GM21786 (cell line): ENCODE measurements around the gene PRR7.
"Not testable (repeated sequence)": the region's sequence is repeated elsewhere in the genome, so short reads cannot be mapped to it uniquely, and the experiment has no call there.

Source experiments
- ATAC-seq: cut with Tn5 transposase; IDR thresholded peaks from one replicate; pipeline ENCODE4 v1.9.1; 2021; ENCODE audit not compliant: unreplicated experiment

Gene PRR7

GRCh38 chr5:177446200-177447065, at the start of gene PRR7:
PRR7 (plus strand) TSS chr5:177446814; CDS start chr5:177455068, 8,254 bp downstream.
- ATAC-seq: peak; percentile 52

GRCh38 chr5:177397875-177398390, 48.7 kb upstream of the PRR7 start:
- no peak for ATAC-seq

DNA sequence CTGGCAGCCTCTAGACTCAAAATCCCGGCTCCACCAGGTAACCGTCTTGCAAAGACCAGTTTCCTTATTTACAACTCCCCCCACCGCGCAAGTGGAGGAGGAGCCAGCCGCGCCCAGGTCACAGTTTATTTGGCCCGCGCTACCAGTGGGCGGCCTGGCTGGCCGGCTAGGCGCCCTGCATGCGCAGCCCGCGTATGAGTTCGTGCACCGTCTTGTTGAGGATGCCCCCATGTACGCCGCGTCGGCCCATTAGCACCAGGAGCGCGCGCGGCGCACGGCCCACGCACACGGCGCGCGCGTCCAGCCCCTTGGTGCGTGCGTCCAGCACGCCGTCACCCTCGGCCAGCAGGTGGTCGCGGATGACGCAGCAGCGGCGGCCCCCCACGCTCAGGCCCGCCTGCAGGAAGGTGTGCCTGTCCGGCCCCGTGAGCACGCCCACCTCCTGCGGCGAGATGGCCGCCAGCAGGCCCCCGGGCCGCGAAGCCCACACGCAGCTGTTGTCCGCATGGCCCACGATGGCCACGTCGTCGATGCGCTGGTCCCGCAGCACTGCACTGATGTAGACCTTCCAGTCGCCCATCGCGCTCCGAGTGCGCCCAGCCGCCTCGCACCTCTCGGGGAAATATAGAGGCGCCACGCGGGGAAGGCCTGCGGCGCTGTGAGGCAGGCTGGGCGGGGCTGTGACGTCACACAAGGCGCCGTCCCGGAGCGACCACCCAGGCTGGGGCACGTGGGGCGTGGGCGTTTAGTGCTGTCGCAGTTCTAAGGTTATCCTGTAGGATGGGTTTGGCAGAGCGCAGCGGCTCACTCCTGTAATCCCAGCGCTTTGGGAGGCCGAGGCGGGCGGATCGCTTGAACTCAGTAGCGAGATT, 46.4 kb upstream of the PRR7 start, which contains the start of gene PFN3:
Gene PFN3, minus strand, starts transcription at position 665 of the 872 bp plus-strand sequence. Its CDS starts 85 bp downstream, at position 580.
- no peak for ATAC-seq

- no peak for ATAC-seq
Measured at GRCh38 chr5:177402271-177403043, 44.2 kb upstream of the PRR7 start.

GRCh38 chr5:177403102-177403791, 43.4 kb upstream of the PRR7 start:
- peak; percentile 19 for ATAC-seq

DNA sequence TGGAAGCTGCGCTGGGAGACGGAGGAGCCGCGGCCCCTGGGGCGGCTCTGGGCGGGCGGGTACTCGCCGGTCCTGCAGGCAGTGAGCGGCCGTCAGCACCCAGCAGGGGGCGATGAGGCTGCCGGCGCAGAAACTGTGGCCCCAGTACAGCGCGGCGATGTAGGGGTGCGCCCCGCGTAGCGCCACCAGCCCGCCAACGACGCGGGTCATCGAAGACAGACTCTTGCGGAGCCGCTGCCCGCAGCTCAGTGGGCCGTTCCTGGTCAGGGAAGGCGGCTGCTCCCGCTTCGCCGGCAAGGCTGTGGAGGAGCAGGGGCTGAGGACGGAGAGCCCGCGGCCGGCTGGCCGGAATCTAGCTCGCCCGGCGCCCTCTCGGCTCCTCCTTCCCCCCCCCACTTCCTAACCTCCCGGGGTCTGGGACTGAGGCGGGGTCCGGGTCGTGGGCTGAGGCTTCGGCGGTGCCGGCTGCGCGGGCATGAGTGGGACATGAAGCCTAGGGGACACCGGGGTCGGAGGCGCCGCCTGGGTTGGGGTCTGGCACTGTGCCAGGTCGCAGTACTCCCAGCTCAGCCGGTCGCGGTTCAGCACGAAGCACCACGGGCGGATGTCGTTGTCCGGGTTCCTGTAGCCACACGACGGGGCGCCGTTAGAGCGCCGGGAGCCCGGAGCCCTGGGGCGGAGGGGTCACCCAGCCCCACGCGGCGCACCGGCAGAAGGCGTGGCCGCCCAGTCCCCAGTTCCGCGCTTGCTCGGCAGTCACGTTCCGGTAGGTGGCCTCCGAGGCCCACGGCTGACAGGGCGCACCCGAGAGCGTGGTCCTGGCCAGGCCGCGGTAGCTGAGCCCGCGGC, 42.6 kb upstream of the PRR7 start:
- peak; percentile 78 for ATAC-seq

- ATAC-seq: no peak
Measured at GRCh38 chr5:177404641-177405179, 41.9 kb upstream of the PRR7 start.

DNA sequence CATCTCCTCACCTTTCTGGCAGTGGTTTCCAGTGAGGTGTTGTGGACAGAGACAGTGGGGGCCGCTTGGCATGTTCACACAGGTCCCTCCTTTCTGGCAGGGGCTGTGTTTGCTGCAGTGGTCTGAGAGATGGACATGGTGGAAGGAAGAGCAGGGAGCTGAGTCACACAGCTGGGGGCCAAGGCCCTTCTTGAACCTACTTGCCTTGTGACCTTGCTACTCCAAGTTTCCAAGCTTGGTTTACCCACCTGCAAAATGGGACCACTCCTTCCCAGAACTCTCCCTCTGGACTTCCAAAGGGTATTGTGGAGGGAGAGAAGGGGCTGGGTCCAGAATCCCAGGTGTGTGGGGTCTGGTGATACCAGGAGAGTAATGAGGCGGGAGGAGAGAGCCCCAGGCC, 41.3 kb upstream of the PRR7 start:
- no peak for ATAC-seq

DNA sequence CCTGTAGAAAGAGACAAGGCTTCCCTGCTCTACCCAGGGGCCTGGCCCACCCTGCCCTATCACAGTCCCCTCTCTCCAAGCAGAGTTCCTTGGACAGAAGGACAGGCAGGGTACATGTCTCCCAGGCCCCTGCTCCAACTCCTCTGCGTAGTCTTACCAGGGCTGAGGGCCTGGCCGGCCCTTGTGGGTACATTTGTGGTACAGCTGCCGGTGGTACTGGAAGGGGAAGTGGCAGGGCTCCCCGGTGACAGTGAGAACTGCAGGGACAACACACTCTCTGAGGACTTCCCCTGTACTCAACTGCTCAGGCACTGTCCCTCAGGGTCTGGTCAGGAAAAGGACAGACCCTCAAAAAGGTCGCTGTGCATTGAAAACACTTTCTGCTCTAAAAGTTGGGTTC, 40.8 kb upstream of the PRR7 start:
- no peak for ATAC-seq

DNA sequence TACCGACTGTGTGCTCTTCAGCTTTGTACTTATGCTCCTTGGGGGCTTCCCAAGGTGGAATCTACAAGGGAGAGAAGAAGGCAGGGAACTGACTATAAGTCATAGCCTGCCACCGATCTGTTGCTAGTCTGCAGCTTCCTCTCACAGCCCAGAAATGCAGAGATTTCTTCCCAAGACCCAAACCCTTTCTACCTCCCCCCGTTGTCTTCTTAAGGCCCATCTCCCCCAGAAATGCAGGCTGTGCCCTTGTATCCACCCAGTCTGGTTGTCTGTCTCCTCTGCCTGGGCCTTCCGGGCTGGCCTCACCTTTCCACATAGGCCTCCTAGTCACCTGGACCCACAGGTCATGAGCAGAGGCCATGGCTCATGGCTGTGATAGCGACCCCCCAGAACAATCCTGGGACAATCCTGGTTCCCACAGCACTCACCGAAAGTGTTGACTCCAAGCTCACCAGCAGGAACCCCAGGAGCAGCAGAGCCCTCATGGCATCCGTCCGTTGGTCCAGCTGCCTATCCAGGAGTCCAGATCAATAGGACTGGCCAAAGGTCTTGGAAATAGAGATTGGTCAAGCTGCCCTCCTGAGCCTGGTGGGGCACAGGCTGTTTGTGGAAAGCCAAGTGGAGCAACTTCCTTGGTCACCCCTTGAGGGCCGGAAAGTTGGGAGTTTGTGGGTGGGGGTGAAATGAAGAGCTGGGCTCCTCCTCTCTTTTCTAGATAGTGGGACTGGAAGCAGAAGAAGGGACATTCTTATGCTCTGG, 37.4 kb upstream of the PRR7 start, which contains the start of gene F12:
Gene F12, minus strand, starts transcription at position 522 of the 759 bp plus-strand sequence. Its CDS starts 37 bp downstream, at position 485.
- ATAC-seq: no peak

DNA sequence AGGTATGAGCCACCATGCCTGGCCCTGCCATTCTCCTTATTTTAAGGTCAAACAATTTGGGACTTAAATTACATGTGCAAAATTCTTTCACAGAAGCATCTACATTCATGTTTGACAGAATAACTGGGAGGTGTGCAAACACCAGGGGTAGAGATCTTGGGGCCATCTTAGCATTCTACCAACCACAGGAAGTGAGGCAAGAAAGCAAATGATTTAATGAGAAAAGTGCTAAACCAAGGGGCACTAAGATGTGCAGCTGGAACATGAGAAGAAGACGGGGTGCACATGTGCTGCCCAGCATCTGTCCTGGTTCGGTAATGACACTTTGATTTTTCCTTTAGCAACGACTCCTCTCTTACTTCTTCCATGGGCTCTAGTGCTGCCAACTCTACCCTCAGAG, 36.0 kb upstream of the PRR7 start:
- ATAC-seq: no peak

DNA sequence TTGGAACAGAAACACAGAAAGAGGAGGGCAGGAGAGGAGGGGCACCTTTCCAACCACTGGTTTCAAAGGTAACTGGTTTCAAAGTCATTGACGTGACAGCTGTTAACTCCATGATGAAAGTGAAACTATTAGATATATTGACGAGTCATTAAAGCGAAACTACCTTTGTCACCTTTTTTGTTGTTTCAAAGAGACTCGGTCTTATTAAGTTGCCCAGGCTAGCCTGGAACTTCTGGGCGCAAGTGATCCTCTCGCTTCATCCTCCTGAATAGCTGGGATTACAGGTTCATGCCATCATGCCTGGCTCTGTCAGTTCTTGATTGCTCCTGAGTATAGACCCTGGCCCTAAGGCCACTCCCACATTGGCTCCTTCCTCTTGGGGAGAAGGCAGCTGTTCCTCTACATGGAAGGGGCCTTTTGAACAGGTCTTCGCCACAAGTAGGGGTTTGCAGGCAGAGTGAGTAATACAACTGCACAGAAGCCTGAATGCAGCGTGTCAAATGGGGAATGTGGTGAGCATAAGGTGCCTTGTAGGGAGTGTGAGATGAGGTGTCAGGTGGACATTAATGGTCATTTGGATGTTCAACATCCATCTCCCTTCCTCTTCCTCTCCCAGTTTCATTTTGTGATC, 33.9 kb upstream of the PRR7 start:
- ATAC-seq: peak; percentile 76

DNA sequence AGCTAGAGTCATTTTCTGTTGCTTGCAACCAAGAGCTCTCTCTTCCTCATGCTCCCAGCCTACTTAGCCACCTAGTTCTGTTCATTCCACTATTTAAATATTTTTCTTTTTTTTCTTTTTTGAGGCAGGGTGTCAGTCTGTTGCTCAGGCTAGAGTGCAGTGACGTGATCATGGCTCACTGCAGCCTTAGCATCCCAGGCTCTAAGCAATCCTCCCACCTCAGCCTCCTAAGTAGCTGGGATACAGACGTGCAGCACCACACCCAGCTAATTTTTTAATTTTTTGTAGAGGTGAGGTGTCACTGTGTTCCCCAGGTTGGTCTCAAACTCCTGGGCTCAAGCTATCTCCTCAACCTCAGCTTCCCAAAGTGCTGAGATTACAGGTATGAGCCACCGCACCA, 32.1 kb upstream of the PRR7 start:
- no peak for ATAC-seq

DNA sequence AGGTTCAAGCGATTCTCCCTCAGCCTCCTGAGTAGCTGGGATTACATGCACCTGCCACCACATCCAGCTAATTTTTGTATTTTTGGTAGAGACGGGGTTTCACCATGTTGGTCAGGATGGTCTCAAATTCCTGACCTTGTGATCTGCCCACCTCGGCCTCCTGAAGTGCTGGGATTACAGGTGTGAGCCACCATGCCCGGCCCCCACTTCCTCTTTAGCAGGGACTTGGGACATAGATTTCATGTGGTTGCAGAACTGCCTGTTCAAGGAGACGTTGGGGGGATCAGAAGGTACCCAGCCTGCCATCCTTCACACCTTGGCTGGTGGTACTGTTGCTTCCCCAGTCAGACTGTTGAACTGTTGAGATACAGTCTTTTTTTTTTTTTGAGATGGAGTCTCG, 29.5 kb upstream of the PRR7 start:
- ATAC-seq: not testable (repeated sequence)

DNA sequence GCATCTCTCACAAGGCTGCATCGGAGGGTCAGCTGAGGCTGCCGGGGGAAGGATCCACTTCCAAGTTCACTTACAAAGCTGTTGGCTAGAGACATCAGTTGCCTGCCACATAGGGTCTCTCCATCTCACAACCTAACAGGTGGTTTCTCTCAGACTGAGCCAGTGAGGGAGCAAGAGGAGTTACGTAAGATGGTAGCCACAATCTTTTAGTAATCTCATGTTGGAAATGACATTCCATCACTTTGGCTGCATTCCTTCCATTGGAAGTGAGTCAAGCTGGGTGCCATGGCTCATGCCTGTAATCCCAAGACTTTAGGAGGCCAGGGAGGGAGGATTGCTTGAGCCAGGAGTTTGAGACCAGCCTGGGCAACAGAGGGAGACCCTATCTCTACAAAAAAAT, 27.6 kb upstream of the PRR7 start:
- ATAC-seq: no peak

- ATAC-seq: not testable (repeated sequence)
Measured at GRCh38 chr5:177420472-177420871, 26.1 kb upstream of the PRR7 start.

- ATAC-seq: no peak
Measured at GRCh38 chr5:177421062-177421798, 25.4 kb upstream of the PRR7 start.
